ENCODE results near the gene HSPA1L.
A peak's percentile ranks its signal among the peaks of the same experiment; 100 is the strongest.

DNA sequence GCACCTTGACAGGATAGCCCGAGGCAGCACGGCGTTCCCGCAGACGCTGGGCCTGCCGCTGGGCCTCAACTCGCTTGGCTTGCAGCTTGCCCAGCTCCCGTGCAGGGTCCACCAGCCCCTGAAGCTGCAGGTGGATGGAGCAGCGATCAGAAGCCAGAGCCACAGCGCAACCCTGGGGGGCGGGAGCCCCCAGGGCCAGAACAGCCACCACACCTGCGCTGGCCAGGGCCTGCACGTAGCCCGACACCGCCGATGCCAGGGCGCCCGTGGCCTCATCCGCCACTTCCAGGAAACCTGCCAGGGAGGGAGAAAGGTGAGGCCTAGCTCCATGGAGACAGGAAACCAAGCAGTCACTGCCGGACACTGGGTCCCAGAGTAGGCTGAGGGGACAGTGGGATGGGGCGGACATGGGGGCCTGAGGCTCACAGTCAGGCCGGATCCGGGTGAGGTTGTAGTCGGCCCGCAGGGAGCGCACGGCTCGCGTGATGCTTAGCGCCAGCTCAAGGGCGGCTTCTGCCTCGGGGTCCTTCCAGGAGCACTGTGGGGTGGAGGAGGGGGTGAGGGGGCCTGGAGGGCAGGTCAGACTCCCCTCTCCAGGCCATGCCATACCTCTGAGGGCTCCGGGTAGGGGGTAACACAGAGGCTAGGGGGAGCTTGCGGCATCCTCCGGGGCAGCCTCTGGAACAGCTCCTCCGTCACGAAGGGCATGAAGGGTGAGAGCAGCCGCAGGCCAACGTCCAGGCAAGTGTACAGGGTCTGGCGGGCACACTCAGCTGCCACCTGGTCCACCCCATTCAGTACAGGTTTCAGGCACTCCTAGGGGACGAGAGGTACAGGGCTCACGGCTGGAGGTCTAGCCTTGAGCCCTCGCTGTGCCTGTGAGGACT lies 35.8 kb downstream of the HSPA1L start:
- TF ChIP-seq, protein P1, sequence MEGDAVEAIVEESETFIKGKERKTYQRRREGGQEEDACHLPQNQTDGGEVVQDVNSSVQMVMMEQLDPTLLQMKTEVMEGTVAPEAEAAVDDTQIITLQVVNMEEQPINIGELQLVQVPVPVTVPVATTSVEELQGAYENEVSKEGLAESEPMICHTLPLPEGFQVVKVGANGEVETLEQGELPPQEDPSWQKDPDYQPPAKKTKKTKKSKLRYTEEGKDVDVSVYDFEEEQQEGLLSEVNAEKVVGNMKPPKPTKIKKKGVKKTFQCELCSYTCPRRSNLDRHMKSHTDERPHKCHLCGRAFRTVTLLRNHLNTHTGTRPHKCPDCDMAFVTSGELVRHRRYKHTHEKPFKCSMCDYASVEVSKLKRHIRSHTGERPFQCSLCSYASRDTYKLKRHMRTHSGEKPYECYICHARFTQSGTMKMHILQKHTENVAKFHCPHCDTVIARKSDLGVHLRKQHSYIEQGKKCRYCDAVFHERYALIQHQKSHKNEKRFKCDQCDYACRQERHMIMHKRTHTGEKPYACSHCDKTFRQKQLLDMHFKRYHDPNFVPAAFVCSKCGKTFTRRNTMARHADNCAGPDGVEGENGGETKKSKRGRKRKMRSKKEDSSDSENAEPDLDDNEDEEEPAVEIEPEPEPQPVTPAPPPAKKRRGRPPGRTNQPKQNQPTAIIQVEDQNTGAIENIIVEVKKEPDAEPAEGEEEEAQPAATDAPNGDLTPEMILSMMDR (IDR thresholded peaks at IDR 0.05 in 2 of 3, conservative IDR thresholded peaks at IDR 0.05 in 1 of 3; ENCODE audit: control insufficient read depth in 2 of 3, extremely low read depth in 1 of 3, insufficient read depth in 1 of 3, low read depth in 3 of 3, low read length in 3 of 3) = no peak
- TF ChIP-seq PAX5 (IDR thresholded peaks at IDR 0.05; ENCODE audit: borderline replicate concordance, low read depth, low read length) (no peak), NRF1 (conservative IDR thresholded peaks at IDR 0.05; ENCODE audit: low read depth, low read length) (no peak), JUND (IDR thresholded peaks at IDR 0.05; ENCODE audit: low read depth, low read length) (no peak), CBX5 (IDR thresholded peaks at IDR 0.05; ENCODE audit: low read depth) (no peak), ATF7 (IDR thresholded peaks at IDR 0.05; ENCODE audit: low read depth) (no peak), SP1 (IDR thresholded peaks at IDR 0.05; ENCODE audit: low read depth, low read length) (no peak), KLF5 (IDR thresholded peaks at IDR 0.05; ENCODE audit: partially characterized antibody) (no peak), EZH2 (IDR thresholded peaks at IDR 0.05; ENCODE audit: borderline replicate concordance, control insufficient read depth, low read depth, low read length) (no peak), MYB (IDR thresholded peaks at IDR 0.05; ENCODE audit: borderline replicate concordance, low read depth, low read length) (no peak), POLR2A (IDR thresholded peaks at IDR 0.05; ENCODE audit: low read depth, low read length) (peak; percentile 41; the same call in 1 of the 2 replicates)
- TF ChIP-seq, protein P2, sequence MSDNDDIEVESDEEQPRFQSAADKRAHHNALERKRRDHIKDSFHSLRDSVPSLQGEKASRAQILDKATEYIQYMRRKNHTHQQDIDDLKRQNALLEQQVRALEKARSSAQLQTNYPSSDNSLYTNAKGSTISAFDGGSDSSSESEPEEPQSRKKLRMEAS (IDR thresholded peaks at IDR 0.05; ENCODE audit: low read depth, low read length) = no peak

Data from GM12878 (cell line).